OCI-LY7 (cell line): ENCODE data around the gene SELENBP1.

ENCODE experiments used
- CTCF ChIP-seq: fragments of 200-600 bp; sonication (generic); conservative IDR thresholded peaks from 2 replicates; pipeline ENCODE4 v1.5.1; 2014; ENCODE audit warnings: mild to moderate bottlenecking, antibody characterized with exemption, low read length, moderate library complexity, mixed read lengths
- EZH2phosphoT487 ChIP-seq: fragments of 200-600 bp; sonication (generic); IDR thresholded peaks from 2 replicates; pipeline ENCODE4 v1.6.1; 2018; ENCODE audit warnings: low read depth, borderline replicate concordance, mild to moderate bottlenecking, mixed run types, antibody characterized with exemption, low read length, moderate library complexity, mixed read lengths

- TF ChIP-seq CTCF (no peak), EZH2phosphoT487 (no peak)
Measured at GRCh38 chr1:151342569-151342968, 29.9 kb downstream of the SELENBP1 start.
